ENCODE results near the gene GIPC3. TPM values are rescaled to one million over a fixed set of nuclear protein-coding genes. Genes with fewer than 3 reads are reported as not detected.

Gene GIPC3
- total RNA-seq, 4 donors from 2014 or later: 0.78 to 2.2 (median 0.97) TPM

- TF ChIP-seq, protein P1, sequence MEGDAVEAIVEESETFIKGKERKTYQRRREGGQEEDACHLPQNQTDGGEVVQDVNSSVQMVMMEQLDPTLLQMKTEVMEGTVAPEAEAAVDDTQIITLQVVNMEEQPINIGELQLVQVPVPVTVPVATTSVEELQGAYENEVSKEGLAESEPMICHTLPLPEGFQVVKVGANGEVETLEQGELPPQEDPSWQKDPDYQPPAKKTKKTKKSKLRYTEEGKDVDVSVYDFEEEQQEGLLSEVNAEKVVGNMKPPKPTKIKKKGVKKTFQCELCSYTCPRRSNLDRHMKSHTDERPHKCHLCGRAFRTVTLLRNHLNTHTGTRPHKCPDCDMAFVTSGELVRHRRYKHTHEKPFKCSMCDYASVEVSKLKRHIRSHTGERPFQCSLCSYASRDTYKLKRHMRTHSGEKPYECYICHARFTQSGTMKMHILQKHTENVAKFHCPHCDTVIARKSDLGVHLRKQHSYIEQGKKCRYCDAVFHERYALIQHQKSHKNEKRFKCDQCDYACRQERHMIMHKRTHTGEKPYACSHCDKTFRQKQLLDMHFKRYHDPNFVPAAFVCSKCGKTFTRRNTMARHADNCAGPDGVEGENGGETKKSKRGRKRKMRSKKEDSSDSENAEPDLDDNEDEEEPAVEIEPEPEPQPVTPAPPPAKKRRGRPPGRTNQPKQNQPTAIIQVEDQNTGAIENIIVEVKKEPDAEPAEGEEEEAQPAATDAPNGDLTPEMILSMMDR (IDR thresholded peaks at IDR 0.05): no peak
- TF ChIP-seq POLR2A (IDR thresholded peaks at IDR 0.05): no peak
- 93 to 96% methylated on average over 23 to 26 of the region's 34 CpGs for WGBS, 2 donors
- no peaks in the 10 kb centered on the region for H3K27me3 ChIP-seq
- no peak for DNase-seq
- no peaks in the 10 kb centered on the region for H3K36me3 ChIP-seq
- H3K9me3 ChIP-seq: no peaks in the 10 kb centered on the region
- H3K4me1 ChIP-seq: peaks cover under 1 to 14% of the 10 kb centered on the region in 2 donors
- no peak overlapping the region for H3K27ac ChIP-seq
- no peak overlapping the region for H3K4me3 ChIP-seq (replicated peaks in 1 of 3)
- intact Hi-C loops (cut with DNase I): no loop called here
Measured at GRCh38 chr19:3550947-3551791, 34.1 kb upstream of the GIPC3 start.

- Histone ChIP-seq H3K4me3 (replicated peaks in 1 of 3) (no peak overlapping the region), H3K9me3 (no peaks in the 10 kb centered on the region), H3K27ac (no peak overlapping the region), H3K27me3 (no peaks in the 10 kb centered on the region), H3K4me1 (peaks cover 7 to 20% of the 10 kb centered on the region in 2 donors), H3K36me3 (no peaks in the 10 kb centered on the region)
- intact Hi-C loops (cut with DNase I): no loop called here
- no peak for DNase-seq
- 74 to 86% methylated on average over 9 of the region's 9 CpGs for WGBS, 2 donors
- no peak for TF ChIP-seq POLR2A (IDR thresholded peaks at IDR 0.05)
- TF ChIP-seq, protein P1 (IDR thresholded peaks at IDR 0.05): no peak
Measured at GRCh38 chr19:3551792-3552095, 33.5 kb upstream of the GIPC3 start.

GRCh38 chr19:3554254-3555083 is 30.8 kb upstream of the GIPC3 start:
- intact Hi-C loops (cut with DNase I): no loop called here
- 76 to 86% methylated on average over 21 of the region's 21 CpGs for WGBS, 2 donors
- TF ChIP-seq POLR2A (IDR thresholded peaks at IDR 0.05): no peak
- TF ChIP-seq, protein P1 (IDR thresholded peaks at IDR 0.05): no peak
- Histone ChIP-seq H3K9me3 (no peaks in the 10 kb centered on the region), H3K27ac (no peak overlapping the region), H3K27me3 (no peaks in the 10 kb centered on the region), H3K4me1 (peaks cover 7 to 20% of the 10 kb centered on the region in 2 donors), H3K4me3 (replicated peaks in 1 of 3) (no peak overlapping the region), H3K36me3 (no peaks in the 10 kb centered on the region)
- no peak for DNase-seq

GRCh38 chr19:3555653-3556422 is 29.4 kb upstream of the GIPC3 start:
- peaks cover 7 to 20% of the 10 kb centered on the region in 2 donors for H3K4me1 ChIP-seq

More at GRCh38 chr19:3555653-3556422, 29.4 kb upstream of the GIPC3 start:
- peak overlapping the region in 1 of 3 donors; percentile 86 for H3K4me3 ChIP-seq (replicated peaks in 1 of 3)
- no peak overlapping the region for H3K27ac ChIP-seq
- H3K27me3 ChIP-seq: no peaks in the 10 kb centered on the region
- H3K9me3 ChIP-seq: no peaks in the 10 kb centered on the region
- 74 to 75% methylated on average over 9 to 13 of the region's 15 CpGs for WGBS, 2 donors
- DNase-seq: no peak
- intact Hi-C loops (cut with DNase I): loop anchor here (2.0 kb wide), 1 partner anchor 17 kb away; the partner anchor contains the start of gene HMG20B
- TF ChIP-seq POLR2A (IDR thresholded peaks at IDR 0.05): no peak
- TF ChIP-seq, protein P1 (IDR thresholded peaks at IDR 0.05): no peak
- no peaks in the 10 kb centered on the region for H3K36me3 ChIP-seq

Measured in thyroid gland (tissue), 4 donors.